Fibroblast of skin of right quadriceps (primary cell): ENCODE data around the gene C3orf20.

Experiments
- DNase-seq: peaks from one replicate; pipeline ENCODE4 v3.0.0-alpha.2; 2013

Gene C3orf20

DNA sequence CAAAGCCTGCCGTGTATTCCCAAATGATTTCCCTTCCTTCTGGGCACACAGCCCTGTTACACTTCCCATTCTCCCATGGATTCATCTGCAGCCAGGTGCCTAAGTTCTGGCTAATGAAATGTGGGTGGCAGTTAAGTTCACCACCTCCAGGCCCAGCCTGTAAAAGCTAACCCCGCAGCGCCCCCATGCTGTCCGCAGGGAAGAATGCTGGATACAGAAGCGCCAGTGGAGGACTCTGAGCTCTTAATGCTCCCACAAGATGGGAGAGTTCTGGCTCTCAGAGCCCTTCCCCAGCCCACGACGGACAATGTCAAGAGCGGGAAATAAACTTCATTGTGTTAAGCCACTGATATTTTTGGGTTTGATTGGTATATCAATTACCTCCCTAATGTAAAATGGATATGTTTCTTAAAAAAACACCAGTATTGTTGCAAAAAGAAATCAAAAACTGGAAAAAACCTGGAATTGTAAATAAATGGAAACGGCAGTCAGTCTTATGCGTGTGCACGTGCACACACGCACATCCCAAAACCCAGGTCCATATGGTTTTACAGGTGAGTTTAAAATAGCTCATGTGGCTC, 106.1 kb downstream of the C3orf20 start:
- peak; percentile 15 for DNase-seq

DNA sequence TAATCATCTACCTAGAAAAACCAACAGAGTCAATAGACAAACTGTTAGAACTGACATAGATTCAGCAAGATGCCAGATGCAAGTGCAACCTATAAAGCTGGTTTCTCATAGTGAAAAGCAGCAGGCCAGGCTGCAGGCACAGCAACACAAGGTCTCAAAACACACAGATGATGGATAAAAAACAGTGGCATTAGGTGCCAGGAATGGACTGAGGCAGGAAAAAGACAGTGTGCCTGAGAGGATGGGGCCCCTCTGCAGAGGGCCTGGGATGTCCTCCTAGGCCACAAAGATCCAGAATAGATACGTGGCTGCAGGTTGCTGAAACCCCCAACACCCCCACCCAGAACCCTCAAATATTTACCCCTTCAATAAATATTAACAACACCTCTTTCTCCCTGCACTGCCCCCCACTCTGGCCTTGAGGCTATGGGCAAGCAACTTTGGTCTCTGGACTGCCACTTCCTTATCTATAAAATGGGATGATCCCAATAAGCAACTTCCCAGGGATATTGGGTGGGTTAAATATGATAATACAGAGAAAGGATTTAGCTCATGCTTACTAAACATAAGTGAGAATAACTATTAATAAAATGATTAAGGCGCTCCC, 108.6 kb downstream of the C3orf20 start:
- no peak for DNase-seq

DNA sequence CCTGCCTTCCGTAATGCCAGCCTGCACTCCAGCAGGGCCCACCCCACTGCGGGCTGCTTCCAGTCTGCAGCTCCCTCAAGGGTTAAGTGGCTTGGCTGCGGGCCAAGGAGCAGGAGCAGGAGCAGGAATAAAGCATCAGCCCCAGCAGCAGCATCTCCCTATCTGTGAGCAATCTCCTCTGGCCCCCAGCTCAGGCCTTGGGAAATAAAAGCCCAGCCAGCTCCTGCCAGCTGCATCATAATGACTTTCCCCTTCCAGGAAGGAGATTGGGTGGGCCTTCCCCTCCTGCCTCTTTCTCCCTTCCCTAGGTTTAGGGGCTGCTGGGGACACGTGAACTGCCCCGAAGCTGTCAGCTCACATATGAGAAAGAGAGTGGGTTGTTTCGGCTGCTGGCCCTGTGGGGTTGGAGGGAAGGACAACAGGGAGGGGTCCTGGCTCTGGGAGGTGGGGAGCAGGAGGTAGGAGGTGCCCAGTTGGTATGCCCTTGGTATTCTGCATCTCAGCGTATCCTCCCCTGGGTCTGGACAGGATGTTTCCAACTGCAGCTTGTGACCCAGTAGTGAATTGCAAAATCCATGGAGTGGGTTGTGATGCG, 109.2 kb downstream of the C3orf20 start:
- peak; percentile 10 for DNase-seq

DNA sequence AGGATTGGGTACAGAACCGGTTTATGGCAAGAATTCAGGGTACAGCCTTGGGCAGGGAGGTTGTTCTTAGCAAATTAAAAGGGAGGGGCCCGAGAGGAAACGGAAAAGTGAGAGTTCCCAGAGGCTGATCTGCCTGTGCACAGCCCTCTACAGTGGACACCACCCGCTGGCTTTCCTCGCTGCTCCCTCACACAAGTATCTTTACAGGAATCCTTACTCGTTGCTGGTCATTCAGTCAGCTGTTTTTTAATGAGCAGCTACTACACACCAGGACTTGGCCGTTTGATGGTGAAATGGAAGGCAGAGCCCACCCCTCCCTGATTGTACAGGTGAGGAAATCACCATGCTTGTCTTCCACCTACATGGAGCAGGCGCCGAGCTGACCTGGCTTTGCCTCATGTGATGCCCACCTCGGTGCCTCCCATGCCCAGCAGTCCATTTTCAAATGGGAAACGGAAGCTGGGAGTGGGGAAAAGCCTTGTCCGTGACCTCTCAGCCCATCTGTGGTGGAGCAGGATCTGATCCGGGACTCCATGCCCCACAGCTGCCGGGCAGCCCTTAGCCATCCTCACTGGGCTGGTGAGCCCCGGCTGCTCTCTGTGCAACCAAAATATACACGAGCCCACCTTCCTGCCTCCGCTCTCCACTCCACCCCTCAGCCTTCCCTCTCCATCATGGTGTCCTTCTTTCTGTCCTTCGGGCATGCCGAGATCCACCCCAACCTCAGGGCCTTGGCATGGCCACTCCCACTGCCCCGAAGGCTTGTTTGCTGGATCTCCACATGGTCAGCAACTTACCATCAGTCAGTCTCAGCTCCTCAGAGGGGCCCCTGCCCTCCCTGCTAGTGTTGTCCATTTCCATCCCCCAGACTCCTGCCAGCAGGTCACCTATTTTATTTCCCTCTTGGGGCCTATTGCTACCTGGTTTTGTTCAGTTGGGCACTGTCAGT, 110.5 kb downstream of the C3orf20 start:
- no peak for DNase-seq

DNA sequence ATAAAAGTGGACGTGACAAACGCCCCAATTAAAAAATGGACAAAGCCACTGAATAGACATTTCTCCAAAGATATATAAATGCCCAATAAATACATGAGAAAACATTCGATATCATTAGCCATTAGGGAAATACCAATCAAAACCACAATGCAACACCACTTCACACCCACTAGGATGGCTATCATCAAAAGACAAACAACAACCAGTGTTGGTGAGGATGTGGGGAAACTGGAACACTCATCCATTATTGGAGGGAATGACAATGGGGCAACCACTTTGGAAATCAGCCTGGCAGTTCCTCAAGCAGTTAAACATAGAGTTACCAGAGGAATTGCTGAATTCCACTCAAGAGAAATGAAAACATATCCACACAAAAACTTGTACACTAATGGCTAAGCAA, 111.4 kb downstream of the C3orf20 start:
- no peak for DNase-seq

DNA sequence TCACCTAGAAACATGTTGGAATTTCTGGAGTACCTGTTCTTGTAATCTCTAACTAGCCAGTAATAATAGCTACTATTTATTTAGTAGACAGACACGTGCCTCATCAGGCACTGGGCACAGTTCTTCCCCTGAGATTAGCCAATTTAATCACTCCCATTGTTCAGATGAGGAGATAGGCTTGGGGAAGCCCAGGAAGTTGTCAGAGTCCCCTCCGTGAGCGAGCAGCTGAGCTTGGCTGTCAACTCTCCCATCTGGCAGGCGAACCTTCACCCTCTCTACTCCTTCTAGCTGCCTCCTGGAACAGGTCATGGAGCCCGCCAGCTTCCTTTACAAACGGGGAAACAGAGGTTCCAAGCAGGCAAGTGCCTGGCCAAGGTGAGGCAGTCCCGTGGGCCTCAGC, 112.7 kb downstream of the C3orf20 start:
- DNase-seq = no peak

DNA sequence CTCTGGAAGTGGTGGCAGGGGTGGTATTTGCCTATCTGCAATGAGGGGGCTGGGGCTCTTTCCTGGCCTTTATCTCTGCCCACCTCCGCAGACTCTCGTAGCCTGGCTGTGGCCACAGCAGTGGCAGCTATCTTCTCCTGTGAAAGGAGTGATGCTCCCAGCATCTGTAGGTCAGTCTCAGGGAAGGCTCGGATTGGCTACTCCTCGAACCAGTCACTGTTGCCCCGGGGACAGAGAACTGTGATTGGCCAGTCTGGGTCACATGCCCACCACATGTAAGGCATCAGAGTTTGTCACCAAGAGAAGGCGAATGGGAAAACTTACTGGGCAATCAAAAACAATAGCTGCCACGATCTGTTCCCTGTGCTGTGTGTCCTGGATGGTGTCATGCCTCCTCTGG, 113.7 kb downstream of the C3orf20 start:
- DNase-seq = no peak

DNA sequence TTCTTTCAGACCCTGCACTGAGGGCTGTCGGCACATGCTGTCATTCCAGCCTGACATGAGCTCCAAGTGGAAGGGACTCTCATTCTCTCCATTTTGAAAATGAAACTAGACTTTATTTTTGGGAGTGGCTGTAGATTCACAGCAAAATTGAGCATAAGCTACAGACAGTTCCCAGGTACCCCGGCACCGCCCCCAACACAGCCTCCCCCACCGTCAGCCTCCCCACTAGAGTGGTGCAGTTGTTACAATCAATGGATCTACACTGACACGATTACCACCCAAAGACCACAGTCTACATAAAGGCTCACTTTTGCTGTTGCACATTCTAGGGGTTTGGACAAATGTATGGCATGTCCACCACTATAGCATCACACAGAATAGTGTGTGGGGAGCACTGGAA, 114.3 kb downstream of the C3orf20 start:
- no peak for DNase-seq

DNA sequence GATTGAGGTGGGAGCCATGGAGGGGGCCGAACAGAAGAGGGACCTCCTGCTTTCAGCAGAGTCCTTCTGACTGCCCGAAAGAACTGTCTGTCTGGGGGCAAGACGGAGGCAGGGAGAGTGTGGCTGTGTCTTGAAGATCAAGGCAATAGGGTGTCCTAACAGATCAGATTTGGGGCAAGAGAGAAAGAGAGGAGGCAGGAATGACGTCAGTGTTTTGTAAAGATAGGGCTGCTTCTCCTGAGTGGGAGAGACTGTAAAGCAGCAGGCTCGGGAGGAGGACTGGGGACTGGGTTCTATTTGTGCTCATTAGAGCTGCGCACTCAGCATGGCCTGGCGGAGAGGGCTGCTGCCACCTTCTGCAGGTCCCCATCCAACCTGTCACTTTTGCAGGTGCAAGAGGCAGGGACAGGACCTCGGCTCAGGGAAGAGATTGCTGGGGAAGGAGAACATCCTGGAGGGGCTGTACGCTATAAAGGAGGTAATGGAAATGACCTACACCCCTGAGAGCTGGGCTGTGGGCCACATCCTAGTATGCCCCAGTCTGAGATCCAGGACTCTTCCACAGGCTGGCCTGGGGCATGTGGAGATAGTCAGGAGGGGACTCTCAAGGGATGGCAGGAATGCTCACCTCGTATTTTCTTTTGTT, 114.8 kb downstream of the C3orf20 start:
- DNase-seq = no peak

DNA sequence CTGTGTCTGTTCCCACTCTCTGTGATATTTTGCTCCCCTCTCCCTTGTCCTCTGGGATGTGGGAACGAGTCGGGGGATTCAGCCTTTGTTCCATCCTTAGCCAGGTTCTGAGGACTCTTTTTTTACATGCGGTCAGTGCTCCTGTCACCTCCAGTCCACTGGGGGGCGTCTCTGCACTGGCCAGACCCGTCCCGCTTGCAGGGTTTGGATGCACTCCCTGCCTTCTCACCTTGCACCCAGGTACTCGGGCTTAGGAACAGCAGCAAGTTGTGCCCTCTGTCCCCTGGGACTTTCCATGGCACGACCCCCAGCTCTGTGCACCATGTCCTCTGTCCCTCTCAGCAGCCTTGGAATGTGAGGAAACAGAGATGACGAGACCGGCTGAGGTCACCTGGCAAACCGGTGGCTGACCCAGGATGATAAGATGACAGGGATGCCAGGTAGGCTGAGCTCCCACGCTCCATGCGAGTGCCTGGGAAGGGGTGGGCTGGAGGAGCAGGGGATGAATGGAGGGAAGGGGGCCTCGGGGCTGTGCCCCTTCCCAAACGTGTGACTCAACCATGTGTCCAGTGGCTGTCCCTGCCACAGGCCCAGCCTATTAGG, 116.5 kb downstream of the C3orf20 start:
- DNase-seq = peak; percentile 10

DNA sequence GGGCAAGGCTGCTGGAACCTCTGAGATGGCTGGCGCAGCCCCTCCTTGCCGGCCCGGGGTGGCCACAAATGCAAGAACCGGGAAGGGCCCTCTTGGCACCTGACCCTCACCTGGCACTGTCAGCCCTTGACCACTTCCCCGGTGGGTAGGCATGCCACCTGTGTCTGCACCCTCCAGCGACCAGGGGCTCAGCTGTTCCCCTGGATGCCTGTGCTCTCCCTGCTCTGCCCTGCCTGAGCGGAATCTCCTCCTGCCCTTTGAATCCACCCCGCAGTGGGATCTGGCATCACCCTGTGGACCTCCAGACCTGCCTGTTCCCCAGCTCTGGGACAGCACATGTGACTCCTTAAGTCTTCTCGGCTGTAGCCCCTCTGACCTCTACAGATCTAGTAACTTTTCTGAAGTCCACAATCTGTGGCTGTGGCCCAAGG, 117.8 kb downstream of the C3orf20 start:
- DNase-seq = no peak

DNA sequence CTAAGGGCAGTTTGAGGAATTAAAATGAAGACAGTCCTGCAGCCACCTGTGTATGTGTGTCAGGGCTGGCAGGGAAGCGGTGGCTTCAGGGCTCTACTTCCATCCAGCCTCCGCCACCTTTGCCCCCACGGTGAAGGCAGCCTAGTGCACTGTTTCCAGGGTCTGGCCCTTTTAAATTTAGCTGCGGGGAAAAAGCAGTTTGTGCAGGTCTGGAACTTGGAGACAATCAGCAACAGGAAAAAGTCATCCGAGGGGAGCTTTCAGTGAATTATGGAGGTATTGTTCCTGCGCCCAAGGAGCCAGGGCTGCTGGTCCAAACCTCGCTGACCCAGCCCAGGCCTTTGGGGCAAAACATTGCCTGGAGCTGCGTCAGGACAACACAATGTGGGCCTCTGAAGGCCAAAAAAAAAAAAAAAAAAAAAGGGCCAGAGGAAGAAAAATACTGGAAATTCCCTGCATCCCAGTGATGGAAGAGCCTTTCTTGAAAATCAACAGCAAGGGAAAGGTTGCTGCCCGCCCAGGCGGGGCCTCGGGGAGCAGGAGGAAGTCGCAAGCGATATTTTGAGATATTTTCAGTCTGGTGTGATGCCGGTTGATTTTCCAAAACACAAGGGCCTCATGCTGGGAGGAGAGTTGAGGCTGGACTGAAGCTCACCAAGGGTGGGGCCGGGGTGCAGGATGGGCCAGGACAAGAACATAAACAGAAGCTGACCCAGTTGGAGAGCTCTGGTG, 118.4 kb downstream of the C3orf20 start:
- DNase-seq = no peak

DNA sequence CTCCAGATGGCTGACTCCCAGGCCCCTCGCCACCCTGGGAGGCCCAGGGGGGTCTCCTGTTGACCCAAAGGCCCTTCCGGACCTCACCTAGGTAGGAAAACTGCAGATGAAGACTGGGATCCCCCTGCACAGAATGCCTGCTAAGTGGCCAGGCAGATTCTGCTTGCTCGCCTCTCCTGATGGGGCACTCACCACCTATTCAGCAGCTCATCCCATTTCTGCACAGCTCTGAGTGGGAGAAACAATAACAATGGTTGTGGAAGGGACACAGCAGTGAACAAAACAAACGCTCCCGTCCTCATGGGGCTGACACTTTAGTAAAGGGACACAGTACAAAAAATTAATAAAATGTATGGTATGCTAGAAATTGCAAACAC, 118.9 kb downstream of the C3orf20 start:
- DNase-seq = no peak

DNA sequence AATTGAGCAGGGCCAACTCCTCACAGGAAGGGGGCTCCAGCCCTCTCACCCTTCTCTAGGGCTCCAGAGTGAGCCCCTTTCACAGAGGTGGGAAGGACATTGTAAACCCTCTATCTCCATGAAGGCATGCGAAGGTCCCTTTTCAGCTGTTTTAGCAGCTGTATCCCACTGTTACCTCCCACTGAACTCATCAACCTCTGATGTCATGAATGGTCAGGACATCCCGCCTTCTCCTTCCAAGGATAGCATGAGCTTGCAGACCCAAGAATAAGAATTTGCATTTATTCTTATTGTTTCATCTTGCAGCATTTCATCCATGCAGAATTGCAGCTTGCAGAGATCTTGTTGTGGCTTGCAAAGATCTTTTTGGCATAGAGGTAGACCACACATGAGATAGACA, 119.5 kb downstream of the C3orf20 start:
- DNase-seq = no peak

DNA sequence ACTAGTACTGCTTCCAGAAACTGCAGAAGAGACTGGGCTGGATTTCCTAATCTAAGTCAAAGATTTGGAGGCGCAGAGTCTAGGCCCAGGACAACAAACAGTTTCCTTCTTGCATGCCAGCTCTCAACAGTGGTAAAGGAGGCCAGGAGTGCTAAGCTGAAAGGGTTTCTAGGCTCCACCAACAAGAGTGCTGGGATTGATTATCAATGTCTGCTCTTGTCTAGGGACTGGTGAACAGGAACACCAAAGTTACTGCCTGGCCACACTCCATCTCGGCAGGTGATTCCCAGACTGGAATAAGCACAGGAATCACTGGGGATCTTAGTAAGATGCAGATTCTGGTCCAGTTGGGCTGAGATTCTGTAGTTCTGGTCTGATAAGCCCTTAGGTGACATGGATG, 121.1 kb downstream of the C3orf20 start:
- no peak for DNase-seq

DNA sequence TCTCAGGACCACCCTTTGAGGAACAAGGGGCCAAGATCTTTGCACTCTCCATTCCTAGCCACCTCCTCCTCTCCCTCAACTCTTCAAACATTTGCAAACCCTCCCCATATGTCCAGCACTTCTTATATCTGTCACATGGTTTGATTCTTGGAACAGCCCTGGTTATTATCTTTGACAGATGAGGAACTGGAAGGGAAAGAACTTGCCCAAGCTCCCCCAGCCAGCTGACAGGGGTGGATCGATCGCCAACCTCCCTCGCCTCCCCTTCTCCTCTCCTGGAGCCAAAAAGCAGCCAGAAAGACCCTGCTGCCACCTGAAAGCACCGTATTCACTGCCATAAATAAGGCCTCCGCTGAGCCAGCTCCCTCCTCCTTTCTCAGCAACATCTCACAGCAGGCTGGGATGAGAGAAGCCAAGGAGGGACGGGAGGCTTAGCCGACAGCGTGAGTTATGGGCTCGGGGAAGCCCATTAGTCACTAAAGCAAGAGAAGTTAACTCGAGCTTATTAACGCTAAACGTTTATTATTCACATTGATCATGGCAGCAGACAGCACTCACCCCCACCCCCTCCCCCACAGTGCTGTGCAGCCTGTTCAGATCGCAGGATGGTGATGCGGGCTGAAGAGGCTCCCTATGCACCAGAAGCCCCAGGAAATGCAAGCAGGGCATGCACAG, 121.6 kb downstream of the C3orf20 start:
- DNase-seq = no peak

DNA sequence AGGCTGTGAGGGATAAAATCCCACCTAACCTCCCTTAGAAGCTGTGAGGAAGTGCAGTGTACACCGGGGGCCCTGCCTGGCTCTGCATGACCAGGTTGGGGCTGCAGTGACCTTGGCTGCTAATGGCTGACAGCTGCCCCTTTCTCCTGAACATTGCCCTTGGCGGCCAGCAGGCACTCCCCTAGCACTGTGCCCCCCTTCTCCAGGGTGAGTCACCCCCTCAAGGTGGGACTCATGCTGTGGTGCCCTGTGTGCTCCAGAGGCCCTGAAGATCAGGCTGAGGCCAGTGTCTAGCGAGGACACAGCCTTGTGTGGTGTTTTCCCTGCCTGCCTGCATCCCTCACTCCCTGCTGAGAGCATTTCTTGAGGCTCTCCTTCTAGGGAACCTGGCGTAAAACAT, 122.8 kb downstream of the C3orf20 start:
- no peak for DNase-seq

DNA sequence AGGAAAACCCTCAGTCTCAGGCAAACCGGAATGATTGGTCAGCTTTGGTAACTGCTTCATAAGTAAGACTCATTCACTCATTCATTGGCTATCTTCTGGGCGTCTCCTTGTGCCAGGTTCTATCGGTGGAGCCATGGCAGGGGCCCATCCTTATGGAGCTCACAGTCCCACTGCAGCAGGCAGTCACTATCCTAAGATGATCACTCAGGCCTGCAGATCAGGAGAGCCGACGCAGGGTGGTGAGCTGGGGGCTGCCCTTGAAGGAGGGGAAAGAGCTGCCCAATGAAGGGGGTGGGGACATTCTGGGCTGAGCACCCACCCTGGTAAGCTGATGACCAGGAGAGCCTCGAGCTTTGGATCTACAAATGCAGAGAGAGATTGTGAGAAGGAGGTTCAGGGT, 123.3 kb downstream of the C3orf20 start:
- DNase-seq = no peak

DNA sequence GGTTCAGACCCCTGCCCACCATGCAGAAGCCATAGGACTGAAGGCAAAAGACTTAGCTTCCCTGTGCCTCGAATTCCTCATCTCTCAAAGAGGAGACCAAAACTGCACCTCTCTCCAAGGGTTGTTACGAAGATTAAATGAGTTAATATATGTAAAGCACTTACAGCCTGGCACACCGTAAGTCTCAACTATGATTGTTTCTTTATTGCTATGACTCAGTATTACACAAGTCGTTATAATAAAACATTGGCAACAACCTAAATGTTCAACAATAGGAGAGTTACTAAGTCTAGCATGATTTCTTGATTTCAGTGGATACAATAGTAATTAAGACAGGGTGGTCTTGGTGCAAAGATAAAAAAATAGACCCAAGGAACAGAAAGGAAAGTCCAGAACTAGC, 124.2 kb downstream of the C3orf20 start:
- DNase-seq = no peak

DNA sequence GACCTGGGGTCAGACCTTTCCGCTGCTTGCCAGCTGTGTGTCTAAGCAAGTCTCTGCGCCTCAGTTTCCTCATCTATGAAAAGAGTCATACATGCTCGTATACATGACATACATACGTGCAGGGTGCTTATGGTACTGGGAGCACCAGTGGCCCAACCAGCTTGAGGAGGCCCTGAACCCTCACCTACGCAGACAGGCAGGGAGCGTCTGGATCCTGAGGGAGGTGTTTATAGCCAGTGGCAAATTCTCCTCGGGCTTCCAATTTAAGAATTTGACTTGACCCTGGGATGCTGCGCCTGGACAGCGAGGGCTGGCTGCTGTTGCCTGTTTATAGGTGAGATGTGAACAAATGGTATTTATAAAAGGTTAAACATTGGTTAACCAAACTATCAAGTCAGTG, 126.1 kb downstream of the C3orf20 start:
- no peak for DNase-seq

DNA sequence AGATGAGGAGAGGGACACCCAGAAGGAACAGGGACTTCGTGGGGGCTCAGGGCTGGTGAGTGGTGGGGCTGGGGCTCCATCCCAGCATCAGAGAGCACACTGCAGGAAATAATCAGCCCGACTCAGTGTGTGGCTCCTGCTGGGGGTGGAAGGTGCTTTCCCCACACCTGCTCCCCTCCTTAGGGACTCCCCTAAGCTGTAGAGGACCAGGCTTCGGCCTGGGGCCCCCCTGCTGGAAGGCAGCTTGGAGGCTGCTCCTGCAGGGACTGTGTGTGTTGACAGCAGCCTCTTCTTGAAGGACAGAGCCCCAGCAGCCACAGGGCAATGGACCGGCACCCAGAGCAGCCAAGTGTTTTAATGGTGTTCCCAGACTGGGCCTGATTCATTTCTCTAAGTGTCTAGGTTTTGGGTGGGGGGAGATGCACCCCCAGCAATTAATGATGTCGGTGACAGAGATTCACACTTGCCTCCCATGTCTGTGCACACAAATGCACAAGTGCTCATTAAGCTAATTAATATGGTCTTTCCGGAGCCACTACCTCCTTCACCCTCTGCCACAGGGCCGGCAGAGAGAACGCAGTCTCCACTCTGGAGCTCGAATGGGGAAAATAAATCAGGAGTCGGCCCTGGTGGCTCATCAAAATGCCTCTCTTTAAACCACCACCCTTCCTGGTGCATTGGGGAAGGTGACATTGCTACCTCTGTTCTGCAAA, 126.9 kb downstream of the C3orf20 start:
- no peak for DNase-seq
